ENCODE results near the gene TEX22. TPM values are rescaled to one million over a fixed set of nuclear protein-coding genes. Genes with fewer than 3 reads are reported as not detected.

The TEX22 gene
- total and polyA plus RNA-seq, 8 donors = 0.18 to 0.35 TPM; not detected in 6

GRCh38 chr14:105351410-105351809 lies 46.9 kb upstream of the TEX22 start:
- 84 to 98% (median 89%) methylated on average over 3 of the region's 3 CpGs for WGBS, 5 donors
- H3K36me3 ChIP-seq = peaks cover 3 to 55% (median 49%) of the 10 kb centered on the region in 4 donors
- peak overlapping the region in 1 of 5 donors; percentile 60 for H3K27ac ChIP-seq
- H3K9me3 ChIP-seq = no peaks in the 10 kb centered on the region
- intact Hi-C loops (cut with DNase I; ENCODE audit: low total_unique reads) = loop anchor here (5.0 kb wide), 1 partner anchor 149 kb away; no protein-coding TSS in a partner anchor
- TF ChIP-seq POLR2AphosphoS5 (IDR thresholded peaks at IDR 0.05) (no peak), CTCF (IDR thresholded peaks at IDR 0.05) (no peak), POLR2A (IDR thresholded peaks at IDR 0.05) (no peak), EP300 (IDR thresholded peaks at IDR 0.05) (no peak)
- no peaks in the 10 kb centered on the region for H3K27me3 ChIP-seq
- no peak for DNase-seq
- H3K4me3 ChIP-seq = no peak overlapping the region
- peaks cover 0 to 16% (median 8%) of the 10 kb centered on the region in 4 donors for H3K4me1 ChIP-seq

- peak overlapping the region in 4 of 5 donors; percentile 40 to 63 (median 58) for H3K27ac ChIP-seq
Observed at GRCh38 chr14:105351920-105352851, 46.2 kb upstream of the TEX22 start.

GRCh38 chr14:105353136-105353535 lies 45.2 kb upstream of the TEX22 start:
- intact Hi-C loops (cut with DNase I; ENCODE audit: low total_unique reads) = loop anchor here (5.0 kb wide), 1 partner anchor 151 kb away; no protein-coding TSS in a partner anchor
- no peaks in the 10 kb centered on the region for H3K27me3 ChIP-seq
- no peak for TF ChIP-seq POLR2AphosphoS5 (IDR thresholded peaks at IDR 0.05)
- no peak for TF ChIP-seq CTCF (IDR thresholded peaks at IDR 0.05)
- no peak for TF ChIP-seq EP300 (IDR thresholded peaks at IDR 0.05)
- TF ChIP-seq POLR2A (IDR thresholded peaks at IDR 0.05) = no peak
- peaks cover 3 to 72% (median 56%) of the 10 kb centered on the region in 4 donors for H3K36me3 ChIP-seq
- 83 to 96% (median 91%) methylated on average over 1 to 10 of the region's 10 CpGs for WGBS, 5 donors
- peaks cover 0 to 10% (median 6%) of the 10 kb centered on the region in 4 donors for H3K4me1 ChIP-seq
- H3K27ac ChIP-seq = no peak overlapping the region
- no peaks in the 10 kb centered on the region for H3K9me3 ChIP-seq
- DNase-seq = no peak
- H3K4me3 ChIP-seq = no peak overlapping the region

More at GRCh38 chr14:105351920-105352851, 46.2 kb upstream of the TEX22 start:
- no peak overlapping the region for H3K4me3 ChIP-seq
- peaks cover 0 to 12% (median 8%) of the 10 kb centered on the region in 4 donors for H3K4me1 ChIP-seq
- intact Hi-C loops (cut with DNase I; ENCODE audit: low total_unique reads) = loop anchor here (5.0 kb wide), 1 partner anchor 150 kb away; no protein-coding TSS in a partner anchor
- 41 to 59% (median 53%) methylated on average over 18 to 26 of the region's 26 CpGs for WGBS, 5 donors
- H3K36me3 ChIP-seq = peaks cover 3 to 63% (median 52%) of the 10 kb centered on the region in 4 donors
- TF ChIP-seq EP300 (IDR thresholded peaks at IDR 0.05) = no peak
- TF ChIP-seq POLR2AphosphoS5 (IDR thresholded peaks at IDR 0.05) = peak in 2 of 3 donors; percentile 52 to 81
- TF ChIP-seq CTCF (IDR thresholded peaks at IDR 0.05) = peak in 5 of 7 experiments; percentile 76 to 93 (median 88)
- no peak for TF ChIP-seq POLR2A (IDR thresholded peaks at IDR 0.05)
- no peaks in the 10 kb centered on the region for H3K9me3 ChIP-seq
- peak; percentile 88 to 96 for DNase-seq
- H3K27me3 ChIP-seq = no peaks in the 10 kb centered on the region

- Histone ChIP-seq H3K27me3 (no peaks in the 10 kb centered on the region), H3K4me3 (no peak overlapping the region), H3K4me1 (peaks cover 0 to 9% (median 6%) of the 10 kb centered on the region in 4 donors), H3K36me3 (peaks cover 3 to 71% (median 61%) of the 10 kb centered on the region in 4 donors), H3K9me3 (no peaks in the 10 kb centered on the region), H3K27ac (no peak overlapping the region)
- intact Hi-C loops (cut with DNase I; ENCODE audit: low total_unique reads) = loop anchor here (5.0 kb wide), 1 partner anchor 152 kb away; no protein-coding TSS in a partner anchor
- no peak for DNase-seq
- TF ChIP-seq CTCF (IDR thresholded peaks at IDR 0.05) (no peak), EP300 (IDR thresholded peaks at IDR 0.05) (no peak)
- WGBS, 5 donors = 93 to 98% (median 96%) methylated on average over 16 to 20 of the region's 20 CpGs
Observed at GRCh38 chr14:105354541-105354940, 43.8 kb upstream of the TEX22 start.

Data from stomach (tissue), 9 donors.